Measurements from ENCODE around the gene HMCES. TPM values are rescaled to one million over a fixed set of nuclear protein-coding genes. Genes with fewer than 3 reads are reported as not detected.
A peak's percentile ranks its signal among the peaks of the same experiment; 100 is the strongest.
"Not testable (repeated sequence)": the region's sequence is repeated elsewhere in the genome, so short reads cannot be mapped to it uniquely, and the experiment has no call there.

HMCES gene
- total RNA-seq, 4 donors from 2014 or later = 2.0 to 42.9 (median 28.3) TPM

- Histone ChIP-seq H3K4me1 (no peaks in the 10 kb centered on the region), H3K9me3 (no peaks in the 10 kb centered on the region), H3K27me3 (no peaks in the 10 kb centered on the region), H3K4me3 (no peak overlapping the region), H3K27ac (no peak overlapping the region), H3K36me3 (no peaks in the 10 kb centered on the region)
- intact Hi-C loops (cut with DNase I; ENCODE audit: low total_unique reads) = no loop called here
- TF ChIP-seq, protein P1, sequence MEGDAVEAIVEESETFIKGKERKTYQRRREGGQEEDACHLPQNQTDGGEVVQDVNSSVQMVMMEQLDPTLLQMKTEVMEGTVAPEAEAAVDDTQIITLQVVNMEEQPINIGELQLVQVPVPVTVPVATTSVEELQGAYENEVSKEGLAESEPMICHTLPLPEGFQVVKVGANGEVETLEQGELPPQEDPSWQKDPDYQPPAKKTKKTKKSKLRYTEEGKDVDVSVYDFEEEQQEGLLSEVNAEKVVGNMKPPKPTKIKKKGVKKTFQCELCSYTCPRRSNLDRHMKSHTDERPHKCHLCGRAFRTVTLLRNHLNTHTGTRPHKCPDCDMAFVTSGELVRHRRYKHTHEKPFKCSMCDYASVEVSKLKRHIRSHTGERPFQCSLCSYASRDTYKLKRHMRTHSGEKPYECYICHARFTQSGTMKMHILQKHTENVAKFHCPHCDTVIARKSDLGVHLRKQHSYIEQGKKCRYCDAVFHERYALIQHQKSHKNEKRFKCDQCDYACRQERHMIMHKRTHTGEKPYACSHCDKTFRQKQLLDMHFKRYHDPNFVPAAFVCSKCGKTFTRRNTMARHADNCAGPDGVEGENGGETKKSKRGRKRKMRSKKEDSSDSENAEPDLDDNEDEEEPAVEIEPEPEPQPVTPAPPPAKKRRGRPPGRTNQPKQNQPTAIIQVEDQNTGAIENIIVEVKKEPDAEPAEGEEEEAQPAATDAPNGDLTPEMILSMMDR (IDR thresholded peaks at IDR 0.05) = no peak
- no peak for DNase-seq
Observed at GRCh38 chr3:129240436-129240835, 38.2 kb upstream of the HMCES start.

DNA sequence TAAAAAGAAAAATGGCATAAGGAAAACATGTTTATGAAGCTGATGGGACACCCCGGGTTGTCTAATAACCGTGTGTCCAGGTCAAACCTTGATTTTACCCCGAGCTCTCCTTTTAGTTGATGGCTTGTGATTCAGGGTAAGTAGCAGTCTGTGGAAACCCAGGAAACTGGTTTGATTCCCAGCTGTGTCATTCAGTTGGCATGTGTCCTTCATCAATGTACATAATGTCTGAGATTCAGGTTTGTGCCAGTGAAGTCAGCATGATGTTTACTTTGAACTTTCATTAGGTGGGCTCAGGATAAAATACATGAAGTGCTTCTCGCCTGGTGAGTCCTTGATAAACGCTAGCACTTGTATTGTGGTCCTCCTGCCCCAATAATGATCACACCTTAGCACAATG, 33.5 kb upstream of the HMCES start:
- no peak for TF ChIP-seq POLR2A (IDR thresholded peaks at IDR 0.05)
- TF ChIP-seq, protein P1 (IDR thresholded peaks at IDR 0.05) = no peak
- Histone ChIP-seq H3K9me3 (no peaks in the 10 kb centered on the region), H3K36me3 (no peaks in the 10 kb centered on the region), H3K27ac (peak overlapping the region; percentile 67 to 74), H3K4me3 (no peak overlapping the region), H3K4me1 (peaks cover 0 to 1% of the 10 kb centered on the region in 2 donors), H3K27me3 (no peaks in the 10 kb centered on the region)
- no peak for DNase-seq
- intact Hi-C loops (cut with DNase I; ENCODE audit: low total_unique reads) = no loop called here

DNA sequence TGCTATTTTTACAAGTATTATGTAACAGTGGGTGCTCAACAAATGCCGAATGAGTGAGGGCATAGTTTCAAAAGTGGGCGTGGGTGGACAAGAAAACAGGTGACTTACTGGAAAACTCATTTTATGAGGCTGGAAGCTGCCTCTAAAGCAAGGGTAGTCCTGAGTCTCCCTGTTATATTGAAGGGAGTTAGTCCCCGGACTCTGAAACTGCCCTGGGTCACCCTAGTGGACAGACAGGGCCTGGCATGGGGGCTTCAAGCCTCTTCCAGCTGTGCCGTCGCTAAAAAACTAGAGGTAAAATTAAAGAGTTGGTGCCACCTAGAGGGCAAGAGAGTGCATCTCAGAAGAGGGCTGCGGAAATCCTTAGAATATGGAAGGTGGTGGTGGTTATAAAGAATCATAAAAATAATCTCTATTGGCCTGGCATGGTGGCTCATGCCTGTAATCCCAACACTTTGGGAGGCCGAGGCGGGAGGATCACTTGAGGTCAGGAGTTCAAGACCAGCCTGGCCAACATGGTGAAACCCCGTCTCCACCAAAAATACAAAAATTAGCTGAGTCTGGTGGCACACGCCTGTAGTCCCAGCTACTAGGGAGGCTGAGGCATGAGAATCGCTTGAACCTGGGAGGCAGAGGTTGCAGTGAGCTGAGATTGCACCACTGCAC, 32.9 kb upstream of the HMCES start:
- TF ChIP-seq, protein P1 (IDR thresholded peaks at IDR 0.05) = peak; percentile 91 to 94 (median 93)
- H3K4me3 ChIP-seq; H3K27me3 ChIP-seq; intact Hi-C loops (cut with DNase I; ENCODE audit: low total_unique reads); H3K9me3 ChIP-seq; H3K36me3 ChIP-seq; H3K4me1 ChIP-seq: not testable (repeated sequence)
- peak overlapping the region; percentile 67 to 74 for H3K27ac ChIP-seq
- DNase-seq = peak; percentile 79 to 85

DNA sequence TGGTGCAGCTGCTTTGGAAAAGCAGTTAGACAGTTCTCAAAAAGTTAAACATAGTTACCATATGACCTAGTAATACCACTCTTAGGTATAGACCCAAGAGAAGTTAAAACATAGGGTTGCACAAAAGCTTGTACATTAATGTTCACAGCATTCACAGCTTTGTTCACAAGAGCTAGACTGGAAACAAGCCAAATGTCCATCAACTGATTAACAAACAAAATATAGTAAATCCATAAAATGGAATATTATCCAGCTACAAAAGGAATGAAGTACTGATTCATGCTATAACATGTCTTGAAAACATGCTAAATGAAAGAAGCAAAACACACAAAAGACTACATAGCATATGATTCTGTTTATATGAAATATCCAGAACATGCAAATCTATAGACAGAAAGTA, 32.0 kb upstream of the HMCES start:
- no peak for DNase-seq

GRCh38 chr3:129248286-129248979, 30.2 kb upstream of the HMCES start:
- TF ChIP-seq, protein P1 (IDR thresholded peaks at IDR 0.05) = no peak
- no peak for TF ChIP-seq POLR2A (IDR thresholded peaks at IDR 0.05)
- Histone ChIP-seq H3K27me3 (no peaks in the 10 kb centered on the region), H3K4me3 (peak overlapping the region; percentile 90 to 95), H3K4me1 (peaks cover 0 to 6% of the 10 kb centered on the region in 2 donors), H3K9me3 (no peaks in the 10 kb centered on the region), H3K36me3 (no peaks in the 10 kb centered on the region), H3K27ac (peak overlapping the region; percentile 85 to 90)
- intact Hi-C loops (cut with DNase I; ENCODE audit: low total_unique reads) = no loop called here
- no peak for DNase-seq

More for the DNA sequence above, 32.0 kb upstream of the HMCES start:
- Histone ChIP-seq H3K27ac (no peak overlapping the region), H3K36me3 (no peaks in the 10 kb centered on the region), H3K4me3 (no peak overlapping the region), H3K4me1 (peaks cover 0 to 6% of the 10 kb centered on the region in 2 donors), H3K9me3 (no peaks in the 10 kb centered on the region), H3K27me3 (no peaks in the 10 kb centered on the region)
- intact Hi-C loops (cut with DNase I; ENCODE audit: low total_unique reads) = no loop called here
- no peak for TF ChIP-seq POLR2A (IDR thresholded peaks at IDR 0.05)
- TF ChIP-seq, protein P1 (IDR thresholded peaks at IDR 0.05) = no peak

Data from uterus (tissue), 4 donors.